HEK293T (cell line): ENCODE data around the gene GSTP1.

Source experiments
- CTCF ChIA-PET: fragments of 350-600 bp; formaldehyde crosslinking; extraction: SDS; loops from one replicate; lab custom pipeline; 2021; ENCODE audit warnings: antibody characterized with exemption, inconsistent platforms; lab: Yijun Ruan, JAX
- POLR2A ChIA-PET: fragments of 350-600 bp; formaldehyde crosslinking; extraction: SDS; loops from one replicate; lab custom pipeline; 2020; ENCODE audit warnings: antibody characterized with exemption, inconsistent platforms; lab: Yijun Ruan, JAX
- DNase-seq: peaks from one replicate; pipeline ENCODE4 v3.0.0; 2012; ENCODE audit warnings: mixed read lengths; ENCODE audit errors: extremely low spot score
- ARNT ChIP-seq: fragments of 450-650 bp; IDR thresholded peaks from 2 replicates; pipeline ENCODE4 v1.6.1; 2017; ENCODE audit warnings: mild to moderate bottlenecking
- BHLHE40 ChIP-seq: fragments of 450-650 bp; IDR thresholded peaks from 2 replicates; pipeline ENCODE4 v1.6.1; 2016; ENCODE audit warnings: mild to moderate bottlenecking, moderate library complexity, borderline replicate concordance
- CTBP1 ChIP-seq: fragments of 450-650 bp; IDR thresholded peaks from 2 replicates; pipeline ENCODE4 v1.6.1; 2016; ENCODE audit warnings: borderline replicate concordance
- ELF4 ChIP-seq: fragments of 450-650 bp; IDR thresholded peaks from 2 replicates; pipeline ENCODE4 v1.6.1; 2017; ENCODE audit warnings: antibody characterized with exemption
- FOXA1 ChIP-seq: fragments of 450-650 bp; IDR thresholded peaks from 2 replicates; pipeline ENCODE4 v1.6.1; 2016; ENCODE audit warnings: mild to moderate bottlenecking
- FOXK2 ChIP-seq: fragments of 450-650 bp; IDR thresholded peaks from 2 replicates; pipeline ENCODE4 v1.6.1; 2016; ENCODE audit warnings: mild to moderate bottlenecking
- FOXM1 ChIP-seq: fragments of 450-650 bp; IDR thresholded peaks from 2 replicates; pipeline ENCODE4 v1.6.1; 2017; ENCODE audit warnings: mild to moderate bottlenecking, borderline replicate concordance
- HDGF ChIP-seq: fragments of 450-650 bp; IDR thresholded peaks from 2 replicates; pipeline ENCODE4 v1.6.1; 2017; ENCODE audit warnings: antibody characterized with exemption, borderline replicate concordance
- L3MBTL2 ChIP-seq: fragments of 450-650 bp; conservative IDR thresholded peaks from 2 replicates; pipeline ENCODE4 v1.6.1; 2016; ENCODE audit warnings: mild to moderate bottlenecking
- LEF1 ChIP-seq: fragments of 450-650 bp; IDR thresholded peaks from 2 replicates; pipeline ENCODE4 v1.6.1; 2017; ENCODE audit warnings: mild to moderate bottlenecking, borderline replicate concordance
- NFRKB ChIP-seq: fragments of 450-650 bp; IDR thresholded peaks from 2 replicates; pipeline ENCODE4 v1.6.1; 2016; ENCODE audit warnings: mild to moderate bottlenecking, moderate library complexity
- PKNOX1 ChIP-seq: fragments of 450-650 bp; IDR thresholded peaks from 2 replicates; pipeline ENCODE4 v1.6.1; 2016
- SP1 ChIP-seq: fragments of 450-650 bp; IDR thresholded peaks from 2 replicates; pipeline ENCODE4 v1.6.1; 2017
- SUZ12 ChIP-seq: fragments of 450-650 bp; IDR thresholded peaks from 2 replicates; pipeline ENCODE4 v1.6.1; 2016; ENCODE audit warnings: mild to moderate bottlenecking
- TARDBP ChIP-seq: fragments of 450-650 bp; IDR thresholded peaks from 2 replicates; pipeline ENCODE4 v1.6.1; 2016
- ZNF384 ChIP-seq: fragments of 450-650 bp; IDR thresholded peaks from 2 replicates; pipeline ENCODE4 v1.6.1; 2016

The GSTP1 gene

GRCh38 chr11:67609316-67609715 is 25.7 kb downstream of the GSTP1 start:
- no peak for DNase-seq
- ChIA-PET CTCF (no interaction called here), POLR2A (no interaction called here)
- TF ChIP-seq FOXA1 (no peak), ARNT (no peak), CTBP1 (no peak), ELF4 (no peak), HDGF (no peak), LEF1 (no peak), SP1 (no peak), FOXK2 (no peak), PKNOX1 (no peak), FOXM1 (no peak), L3MBTL2 (no peak), NFRKB (no peak)

- no peak for DNase-seq
- ChIA-PET POLR2A (no interaction called here), CTCF (no interaction called here)
- no peak for TF ChIP-seq SUZ12
- TF ChIP-seq ELF4, result no peak
- TF ChIP-seq CTBP1, result no peak
- no peak for TF ChIP-seq SP1
- TF ChIP-seq HDGF, result no peak
These were observed 26.8 kb downstream of the GSTP1 start for GRCh38 chr11:67610302-67610868.

- POLR2A ChIA-PET, result no interaction called here
- CTCF ChIA-PET, result no interaction called here
These were observed 27.6 kb downstream of the GSTP1 start for GRCh38 chr11:67611165-67611564.

GRCh38 chr11:67611704-67612587 is 28.3 kb downstream of the GSTP1 start:
- POLR2A ChIA-PET, result interaction anchor here (1.6 to 3.0 kb wide), 2 partner anchors 16 to 29 kb away, joined by 3 to 13 read pairs; partner anchors contain the start of gene GSTP1

More at GRCh38 chr11:67611165-67611564, 27.6 kb downstream of the GSTP1 start:
- TF ChIP-seq ARNT (no peak), SP1 (no peak), NFRKB (no peak), SUZ12 (no peak), BHLHE40 (no peak), HDGF (no peak), L3MBTL2 (no peak), FOXM1 (no peak), LEF1 (no peak), ZNF384 (no peak), FOXK2 (no peak), FOXA1 (no peak), TARDBP (no peak), ELF4 (no peak), CTBP1 (no peak), PKNOX1 (no peak)
- DNase-seq, result no peak

GRCh38 chr11:67612751-67613150 is 29.1 kb downstream of the GSTP1 start:
- TF ChIP-seq ARNT (no peak), L3MBTL2 (no peak), NFRKB (no peak), LEF1 (no peak), PKNOX1 (no peak), HDGF (no peak), BHLHE40 (no peak)
- DNase-seq, result no peak
- ChIA-PET CTCF (interaction anchor here (2.9 kb wide), 1 partner anchor 17 kb away, joined by 15 read pairs; the partner anchor contains the start of gene NUDT8), POLR2A (interaction anchor here (1.6 to 3.0 kb wide), 2 partner anchors 15 to 30 kb away, joined by 3 to 13 read pairs; partner anchors contain the start of gene GSTP1)

More at GRCh38 chr11:67611704-67612587, 28.3 kb downstream of the GSTP1 start:
- TF ChIP-seq FOXM1 (no peak), HDGF (no peak), FOXA1 (no peak)
- no peak for DNase-seq
- CTCF ChIA-PET, result interaction anchor here (2.9 kb wide), 1 partner anchor 18 kb away, joined by 15 read pairs; the partner anchor contains the start of gene NUDT8

GRCh38 chr11:67613313-67613959 is 29.8 kb downstream of the GSTP1 start:
- no peak for TF ChIP-seq SP1
- no peak for TF ChIP-seq BHLHE40
- no peak for TF ChIP-seq ELF4
- TF ChIP-seq TARDBP, result no peak
- no peak for TF ChIP-seq HDGF
- no peak for TF ChIP-seq FOXM1
- no peak for TF ChIP-seq ARNT
- TF ChIP-seq L3MBTL2, result no peak
- TF ChIP-seq FOXA1, result no peak
- TF ChIP-seq SUZ12, result no peak
- DNase-seq, result no peak
- ChIA-PET CTCF (interaction anchor here (0.7 to 2.9 kb wide), 5 partner anchors 8 to 100 kb away, joined by 3 to 15 read pairs (median 4); partner anchors contain the start of gene NUDT8), POLR2A (interaction anchor here (1.5 to 3.0 kb wide), 3 partner anchors 14 to 41 kb away, joined by 3 to 13 read pairs (median 4); partner anchors contain the start of gene GSTP1)
